Mucosa of gallbladder (tissue), 1 donor: ENCODE results near the gene HK2. TPM values are rescaled to one million over a fixed set of nuclear protein-coding genes. Genes with fewer than 3 reads are reported as not detected.
"Not testable (repeated sequence)": the region's sequence is repeated elsewhere in the genome, so short reads cannot be mapped to it uniquely, and the experiment has no call there.

Experiments
- DNase-seq: peaks from one replicate; pipeline ENCODE4 v3.0.0-alpha.2; 2020; ENCODE audit warnings: low spot score
- total RNA-seq: library from RNA; stranded (reverse); gene quantifications from one replicate; pipeline ENCODE4 v1.2.1, GENCODE V29; 2021
- donor health status: DM: no; HTN: no; CAD: no.

The HK2 gene
- total RNA-seq: 23.7 TPM

DNA sequence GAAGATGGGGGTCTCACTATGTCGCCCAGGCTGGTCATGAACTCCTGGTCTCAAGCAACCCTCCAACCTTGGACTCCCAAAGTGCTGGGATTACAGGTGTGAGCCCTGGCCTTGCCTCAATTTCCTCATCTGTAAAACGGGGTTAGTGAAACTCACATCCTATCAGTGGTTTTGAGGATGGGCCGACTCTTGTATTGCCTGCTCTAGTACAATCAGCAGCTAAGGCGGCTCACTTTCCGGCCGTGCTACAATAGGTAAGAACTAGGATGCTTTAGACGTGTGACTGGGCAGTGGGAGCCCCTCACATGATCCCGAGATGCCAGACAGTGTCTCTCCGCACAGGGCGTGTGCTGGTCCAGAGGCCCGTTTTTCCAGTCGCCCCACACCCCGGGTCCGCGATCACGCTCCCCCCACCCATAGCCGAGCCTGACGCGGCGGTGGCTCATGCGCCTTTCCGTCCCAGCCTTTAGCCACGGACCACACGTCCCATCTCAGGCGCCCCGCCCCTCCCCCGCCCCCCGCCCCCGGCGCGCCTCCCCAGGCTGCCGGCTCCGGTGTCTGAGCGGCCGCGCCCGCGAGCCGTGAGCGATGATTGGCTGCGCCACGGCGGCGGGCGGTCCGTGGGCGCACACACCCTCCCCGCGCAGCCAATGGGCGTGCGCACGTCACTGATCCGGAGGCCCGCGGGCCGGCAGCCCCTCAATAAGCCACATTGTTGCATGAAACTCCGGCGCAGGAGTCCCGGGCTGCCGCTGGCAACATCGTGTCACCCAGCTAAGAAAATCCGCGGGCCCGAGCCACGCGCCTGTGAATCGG is at the start of gene HK2:
Gene HK2 (plus strand): TSS at position 710 of the 816 bp plus-strand sequence. CDS start 454 bp downstream, outside the sequence.
- peak; percentile 87 for DNase-seq

DNA sequence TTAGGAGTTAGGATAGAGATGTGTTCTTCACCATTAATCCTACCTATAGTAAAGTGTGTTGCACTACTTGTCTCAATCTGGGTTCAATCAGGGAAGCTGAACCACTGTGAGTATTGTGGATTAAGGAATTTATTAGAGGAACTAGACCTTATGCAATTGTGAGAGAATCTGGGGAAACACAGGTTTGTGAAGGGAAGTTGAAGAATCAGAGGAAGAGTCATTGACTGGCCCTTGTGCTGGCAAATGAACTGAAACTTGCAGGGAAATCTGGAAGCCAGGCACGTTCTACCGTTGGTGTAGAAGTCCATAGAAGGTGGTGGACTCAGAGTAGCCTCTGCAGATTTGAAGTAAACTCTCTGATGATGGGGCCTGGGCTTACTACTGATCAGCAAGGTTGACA is 44.7 kb upstream of the HK2 start:
- no peak for DNase-seq

DNA sequence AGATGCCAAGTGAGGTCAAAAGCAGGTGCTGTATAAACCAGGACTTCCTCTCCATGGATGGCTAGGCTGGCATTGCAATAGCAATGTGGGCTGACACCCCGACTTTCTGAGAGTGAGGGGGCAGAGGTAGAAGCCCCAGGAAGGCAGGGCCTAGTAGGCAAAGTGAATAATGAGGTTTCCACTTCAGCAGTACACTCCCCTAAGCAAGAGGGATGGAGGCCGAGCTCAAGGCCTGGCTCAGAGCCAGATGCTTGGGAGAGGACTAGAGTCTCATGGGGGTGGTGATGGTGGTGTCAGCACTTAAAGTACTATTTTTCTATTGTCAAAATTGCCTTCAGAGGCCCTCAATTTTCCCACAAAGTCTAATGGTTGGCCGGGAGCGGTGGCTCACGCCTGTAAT is 41.6 kb upstream of the HK2 start:
- no peak for DNase-seq

DNA sequence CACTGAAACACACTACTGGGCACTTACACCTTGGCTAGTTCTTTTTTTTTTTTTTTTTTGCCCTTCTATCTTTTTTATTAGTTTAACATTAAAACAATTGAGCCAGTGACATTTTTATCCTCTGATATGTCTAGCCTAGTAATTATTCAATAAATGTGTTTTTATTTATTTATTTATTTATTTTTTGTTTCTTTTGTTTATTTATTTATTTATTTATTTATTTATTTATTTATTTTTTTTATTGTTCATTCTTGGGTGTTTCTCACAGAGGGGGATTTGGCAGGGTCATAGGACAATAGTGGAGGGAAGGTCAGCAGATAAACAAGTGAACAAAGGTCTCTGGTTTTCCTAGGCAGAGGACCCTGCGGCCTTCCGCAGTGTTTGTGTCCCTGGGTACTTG is 39.0 kb upstream of the HK2 start:
- not testable (repeated sequence) for DNase-seq

DNA sequence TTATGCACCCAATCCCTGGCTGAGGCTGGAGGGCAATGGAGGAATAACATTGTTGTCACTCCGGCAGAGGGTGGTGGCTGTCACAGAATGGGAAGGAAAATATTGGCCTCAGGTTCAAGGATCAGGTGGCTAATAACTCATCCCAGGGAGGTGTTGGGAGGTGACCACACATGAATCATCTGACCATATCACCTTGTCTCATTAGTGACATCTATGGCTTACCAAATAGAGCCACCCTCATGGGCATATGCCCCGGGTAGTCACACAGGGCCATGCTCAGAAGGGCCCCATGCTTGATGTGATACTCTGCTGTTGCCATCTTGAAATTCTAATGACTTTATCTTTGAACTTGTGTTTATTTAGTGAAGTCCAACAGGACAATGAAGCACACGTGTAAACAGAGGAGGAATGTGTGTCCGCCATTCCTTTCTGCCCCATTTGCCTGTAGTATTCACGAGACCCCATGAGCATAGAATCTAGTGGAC is 27.5 kb upstream of the HK2 start:
- no peak for DNase-seq

DNA sequence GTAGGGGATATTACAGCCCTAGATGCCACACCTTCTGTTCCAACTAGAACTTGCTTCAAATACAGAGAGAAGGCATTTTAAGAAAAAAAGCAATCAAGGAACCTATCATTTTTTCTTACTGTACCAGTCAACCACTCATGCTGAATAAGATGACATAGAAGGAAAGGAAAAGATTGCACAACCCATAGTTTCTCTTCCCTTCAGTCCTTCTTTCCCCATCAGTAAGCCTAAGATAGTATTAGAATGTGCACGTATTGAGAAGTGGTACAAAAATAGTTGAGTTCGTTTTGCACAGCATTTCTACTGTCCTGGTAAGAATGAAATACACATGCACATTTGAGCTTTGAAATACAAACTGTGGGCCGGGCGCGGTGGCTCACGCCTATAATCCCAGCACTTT is 27.0 kb upstream of the HK2 start:
- no peak for DNase-seq

DNA sequence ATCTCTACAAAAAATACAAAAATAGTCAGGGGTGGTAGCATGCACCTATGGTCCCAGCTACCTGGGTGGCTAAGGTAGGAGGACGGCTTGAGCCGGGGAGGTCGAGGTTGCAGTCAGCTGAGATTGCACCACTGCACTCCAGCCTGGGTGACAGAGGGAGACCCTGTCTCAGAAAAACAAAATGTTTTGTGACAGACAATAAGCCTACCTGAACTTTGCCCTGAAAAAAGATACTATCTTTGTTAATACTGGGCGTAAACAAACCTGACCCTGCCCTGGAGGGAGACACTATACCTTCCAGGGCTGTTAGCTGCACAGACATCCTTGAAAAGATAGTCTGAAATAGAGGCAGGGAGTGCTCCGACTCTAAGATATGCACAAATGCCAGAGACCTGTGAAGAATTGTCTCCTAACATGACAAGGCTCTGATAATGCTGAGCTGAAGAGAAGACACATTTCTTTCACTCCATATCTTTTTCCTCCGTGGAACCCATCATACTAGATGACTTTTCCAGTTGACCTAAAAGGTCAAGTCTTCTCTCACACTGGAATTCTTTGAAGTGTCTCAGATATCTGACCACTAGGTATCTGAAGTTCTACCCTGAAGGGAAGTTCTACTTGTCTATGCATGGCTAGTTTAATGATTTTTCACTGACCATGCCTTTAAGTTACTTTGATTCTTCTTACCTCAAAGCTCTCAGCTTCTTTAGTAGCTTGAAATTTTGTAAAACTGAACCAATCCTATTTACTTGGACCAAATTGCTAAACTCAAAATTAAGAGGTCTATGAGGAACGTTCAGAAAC is 20.9 kb upstream of the HK2 start:
- no peak for DNase-seq

DNA sequence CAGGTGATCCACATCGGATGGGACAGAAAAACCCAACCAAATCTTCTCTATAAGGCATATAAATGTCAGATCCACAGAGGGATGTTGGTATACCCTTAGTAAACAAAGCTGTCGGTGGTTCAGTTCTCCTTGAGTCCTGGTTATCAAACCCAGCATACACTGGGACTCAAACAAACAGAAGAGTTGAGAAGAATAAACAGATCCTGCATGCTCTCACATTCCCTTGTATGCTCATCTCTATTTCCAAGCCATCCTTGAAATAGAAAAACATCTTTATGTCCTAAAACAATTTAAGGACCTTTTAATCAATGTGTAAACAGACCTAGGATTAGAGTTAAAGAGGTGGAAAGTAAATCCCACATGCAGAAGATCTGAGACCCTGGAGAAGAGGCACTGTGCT is 19.8 kb upstream of the HK2 start:
- DNase-seq: no peak

DNA sequence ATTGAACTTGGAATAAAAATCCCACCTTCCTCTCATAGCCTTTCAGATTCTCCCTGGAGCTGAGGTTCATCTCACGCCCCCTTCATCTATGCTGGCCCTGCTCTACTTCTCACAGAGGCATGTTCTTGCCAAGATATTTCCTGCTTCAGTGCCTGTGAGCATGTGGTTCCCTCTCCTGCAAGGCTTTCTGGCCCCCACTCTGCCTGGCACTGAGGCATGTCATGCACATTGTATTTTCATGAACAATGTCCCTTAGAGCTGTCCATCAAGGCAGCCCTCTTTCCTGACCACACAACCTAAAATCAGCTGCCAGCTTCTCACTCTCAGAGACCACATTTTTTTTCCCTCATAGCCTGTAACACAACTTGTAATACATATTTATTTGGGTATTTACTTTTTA is 18.0 kb upstream of the HK2 start:
- no peak for DNase-seq

DNA sequence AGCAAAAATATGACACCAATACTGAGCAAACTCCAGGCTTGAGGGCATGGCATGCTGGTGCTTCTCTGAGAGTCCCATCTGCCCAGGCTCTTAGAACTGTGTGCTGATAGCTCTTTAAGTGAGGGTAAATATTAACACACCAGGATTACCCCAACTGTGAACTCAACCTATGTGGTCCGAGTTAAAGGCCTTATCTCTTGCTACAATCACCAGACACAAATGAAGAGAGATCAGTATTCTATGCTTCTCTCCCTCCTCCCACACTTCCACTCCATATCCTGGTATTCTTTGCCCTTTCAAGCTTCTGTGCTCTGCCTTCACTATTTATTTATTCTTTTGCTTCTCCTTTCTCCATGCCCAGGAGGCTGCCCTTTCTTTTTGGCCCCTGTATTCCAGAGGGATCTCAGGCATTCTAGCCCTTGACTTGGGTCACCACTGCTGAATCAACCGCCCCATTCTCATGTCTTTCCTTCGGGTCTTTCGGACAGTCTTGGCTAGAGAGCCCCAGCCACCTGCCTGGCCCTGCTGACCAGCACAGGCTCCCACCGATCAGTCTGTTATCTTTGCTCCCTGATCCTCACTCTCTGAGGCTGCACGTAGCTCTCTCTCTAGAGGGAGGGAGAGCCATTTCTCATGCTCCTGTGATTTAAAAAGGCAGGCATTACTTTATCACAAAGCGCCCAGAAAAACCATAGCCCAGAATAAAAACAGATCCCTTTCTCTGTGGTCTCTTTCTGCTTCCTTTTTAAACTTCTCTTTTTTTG is 17.2 kb upstream of the HK2 start:
- DNase-seq: no peak

DNA sequence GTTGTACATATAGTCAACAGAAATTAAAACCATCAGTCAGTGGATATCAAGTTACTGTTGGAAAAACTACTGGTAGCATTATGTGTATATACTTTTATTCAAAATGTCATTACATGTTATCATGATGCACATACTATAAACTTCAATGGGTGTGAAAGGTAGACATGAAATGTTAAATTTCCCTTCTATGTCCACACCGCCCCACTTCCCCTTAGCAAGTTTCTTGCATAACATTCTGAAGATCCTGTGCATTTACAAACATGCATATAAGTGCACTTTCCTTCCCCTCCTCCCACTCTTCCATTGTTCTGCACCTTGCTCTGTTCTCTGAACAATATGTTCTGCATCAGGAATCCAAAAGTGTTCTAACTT is 16.6 kb upstream of the HK2 start:
- DNase-seq: no peak

DNA sequence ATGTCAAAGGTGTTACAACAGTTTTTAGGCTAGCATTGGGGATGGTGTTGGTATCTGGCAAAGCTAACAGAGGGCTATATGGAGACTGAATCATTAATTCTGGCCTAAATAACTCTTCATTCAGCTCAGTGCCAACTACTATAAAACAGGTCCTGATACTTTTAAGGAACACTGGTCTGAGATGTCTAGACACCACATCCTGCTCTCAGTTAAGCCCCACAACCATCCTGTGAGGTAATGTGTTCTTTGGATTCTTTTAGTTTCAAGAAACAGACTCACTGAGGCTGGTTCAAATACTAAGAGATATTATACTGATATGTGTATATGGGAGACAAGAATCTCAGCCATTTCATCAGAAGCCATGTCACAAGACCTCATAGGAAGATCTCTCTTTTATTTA is 14.2 kb upstream of the HK2 start:
- DNase-seq: no peak

DNA sequence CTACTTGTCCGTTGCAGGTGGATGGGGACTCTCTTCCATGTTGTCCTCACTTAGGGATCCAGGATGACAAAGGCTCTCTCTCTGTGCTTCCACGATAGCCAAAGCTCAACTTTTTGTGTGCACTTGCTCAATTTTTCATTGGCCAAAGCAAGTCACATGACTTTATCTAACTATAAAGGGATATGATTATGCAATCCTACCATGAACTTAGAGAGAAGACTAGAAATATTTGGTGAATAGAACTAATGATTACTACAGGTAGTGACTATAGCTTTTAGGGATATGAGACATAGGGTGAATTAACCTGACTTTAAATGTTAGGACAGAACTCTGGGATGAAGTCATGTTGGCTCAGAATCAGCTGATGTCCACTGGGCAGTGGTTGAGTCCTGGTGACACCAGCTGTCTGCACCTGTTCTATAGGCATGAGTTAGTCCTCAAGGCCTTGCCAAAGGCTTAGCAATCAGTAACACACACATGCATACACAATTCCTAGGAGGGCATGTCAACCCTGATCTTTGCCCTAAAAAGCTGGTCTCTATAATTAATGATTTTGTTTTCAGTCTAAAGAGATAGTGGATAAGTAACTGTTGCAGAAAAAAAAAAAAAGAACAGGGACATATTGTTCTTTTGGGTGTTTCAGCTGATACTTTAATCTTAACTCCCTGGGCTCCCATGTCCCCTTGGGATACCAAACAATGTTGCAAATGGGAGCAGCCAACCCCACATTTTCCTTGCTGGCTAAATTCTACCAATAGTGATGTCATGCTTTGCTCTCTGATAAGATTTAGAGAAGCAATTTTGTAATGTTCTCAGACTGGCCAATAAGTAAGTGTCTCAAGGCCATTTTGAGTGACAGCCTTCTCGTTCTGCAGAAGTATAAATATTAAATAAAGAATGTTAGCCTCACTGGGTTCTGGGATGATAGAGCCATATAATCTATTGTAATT is 12.5 kb upstream of the HK2 start:
- no peak for DNase-seq

DNA sequence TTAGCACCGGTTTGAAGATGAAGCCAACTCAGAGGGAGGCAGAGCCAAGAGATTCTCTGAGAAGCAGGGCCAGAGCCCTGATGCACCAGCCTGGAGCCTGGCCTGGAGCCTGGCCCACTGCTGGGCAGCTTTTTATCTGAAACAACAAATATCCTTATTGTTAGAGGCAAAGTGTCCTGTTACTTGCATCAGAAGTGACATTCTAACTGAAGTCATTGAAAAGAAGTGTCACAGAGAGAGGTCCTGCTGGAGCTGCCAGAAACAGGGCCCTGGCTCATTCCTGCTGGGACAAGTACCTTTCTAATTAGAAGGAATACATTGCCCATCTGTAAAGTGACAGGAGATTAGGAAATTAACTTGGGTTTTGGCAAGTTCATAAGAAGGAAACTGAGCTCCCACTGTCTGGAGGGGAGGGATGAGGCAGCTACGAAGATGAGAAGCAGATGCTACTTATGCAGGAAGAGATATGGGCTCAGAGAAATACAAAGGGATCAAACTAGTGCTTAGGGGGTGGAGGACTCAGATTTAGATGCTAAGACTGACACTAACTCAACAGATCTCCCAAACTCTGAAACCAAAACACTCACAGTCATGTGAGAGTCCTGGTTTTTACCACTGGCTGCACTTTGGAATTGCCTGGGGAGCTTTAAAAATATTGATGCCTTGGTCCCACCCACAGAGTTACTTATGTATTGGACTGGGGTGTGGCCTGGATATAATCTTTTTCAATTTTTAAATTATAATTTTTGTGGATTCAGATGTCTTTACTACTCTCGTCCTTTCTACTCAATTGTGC is 11.0 kb upstream of the HK2 start:
- DNase-seq: no peak

DNA sequence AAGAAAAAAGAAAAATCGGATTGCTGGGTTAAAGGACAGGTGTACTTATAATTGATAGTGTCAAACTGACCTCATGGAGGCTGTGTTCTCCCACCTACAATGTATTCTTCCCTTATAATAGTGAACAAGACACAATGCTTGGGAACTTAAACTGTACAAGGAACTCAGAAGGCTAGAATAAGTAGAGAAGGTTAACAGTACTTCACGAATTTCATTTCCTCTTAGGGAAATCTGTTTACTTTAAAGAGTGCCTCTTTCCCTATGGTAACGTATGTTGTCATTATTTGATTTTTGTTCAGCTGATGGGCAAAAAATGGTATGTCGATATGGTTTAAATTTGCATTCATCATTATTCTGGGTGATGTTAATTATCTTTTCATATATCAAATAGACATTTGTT is 9.2 kb upstream of the HK2 start:
- DNase-seq: no peak

DNA sequence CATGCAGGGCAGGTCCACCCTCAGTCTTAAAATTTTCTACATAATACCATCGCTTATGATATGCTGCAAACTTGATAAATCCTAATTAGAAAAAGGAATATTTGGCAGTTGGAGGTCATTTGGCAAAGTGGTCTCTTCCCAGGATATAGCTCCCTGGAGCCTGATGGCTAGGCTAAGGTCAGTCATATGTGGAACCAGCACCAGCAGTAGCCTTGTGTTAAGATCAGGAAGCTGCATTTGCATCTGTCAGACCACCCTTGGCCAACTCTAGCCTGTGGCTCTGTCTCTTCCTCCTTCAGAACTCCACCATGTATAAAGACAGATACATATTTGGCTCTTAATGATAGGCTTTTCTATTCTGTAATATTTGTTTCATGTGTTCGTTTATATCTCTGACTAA is 5.4 kb upstream of the HK2 start:
- no peak for DNase-seq

DNA sequence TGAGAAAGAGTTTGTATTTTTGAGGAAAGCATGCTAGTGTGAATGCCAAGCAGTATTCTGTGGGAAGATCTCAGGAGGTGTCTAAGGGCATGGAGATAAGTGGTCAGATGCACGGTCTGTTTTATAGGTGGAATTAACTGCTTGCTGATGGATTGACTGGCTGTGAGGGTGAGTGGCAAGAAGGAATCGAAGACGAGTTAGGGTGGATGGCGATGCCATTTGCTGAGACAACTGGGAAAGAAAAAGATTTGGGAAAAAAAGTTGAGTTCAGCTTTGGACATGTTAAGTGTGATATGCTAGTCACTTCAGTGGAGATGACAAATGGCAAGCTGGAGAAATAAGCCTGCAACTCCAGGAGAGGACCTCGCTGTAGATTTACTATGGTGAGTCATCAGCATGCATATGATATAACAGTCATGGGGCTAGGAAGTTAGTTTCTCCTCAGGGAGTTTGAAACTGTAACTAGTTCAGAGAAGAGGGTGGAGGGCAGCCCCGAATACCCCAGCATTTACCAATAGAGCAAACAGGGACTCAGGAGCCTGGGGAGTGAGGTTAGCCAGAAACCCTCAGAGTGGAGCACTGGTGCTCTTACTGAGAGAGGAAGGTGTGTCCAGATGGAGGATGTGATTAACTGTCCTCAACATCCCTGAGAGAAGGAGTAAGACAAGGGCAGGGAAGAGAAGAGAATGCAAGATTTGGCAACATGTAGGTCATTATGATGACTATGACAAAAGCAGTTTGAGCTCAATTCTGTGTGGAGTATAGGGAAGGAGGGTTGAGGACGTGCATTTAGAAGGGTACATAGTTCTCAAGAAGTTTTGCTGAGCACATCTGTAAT is 2.0 kb upstream of the HK2 start:
- DNase-seq: no peak

DNA sequence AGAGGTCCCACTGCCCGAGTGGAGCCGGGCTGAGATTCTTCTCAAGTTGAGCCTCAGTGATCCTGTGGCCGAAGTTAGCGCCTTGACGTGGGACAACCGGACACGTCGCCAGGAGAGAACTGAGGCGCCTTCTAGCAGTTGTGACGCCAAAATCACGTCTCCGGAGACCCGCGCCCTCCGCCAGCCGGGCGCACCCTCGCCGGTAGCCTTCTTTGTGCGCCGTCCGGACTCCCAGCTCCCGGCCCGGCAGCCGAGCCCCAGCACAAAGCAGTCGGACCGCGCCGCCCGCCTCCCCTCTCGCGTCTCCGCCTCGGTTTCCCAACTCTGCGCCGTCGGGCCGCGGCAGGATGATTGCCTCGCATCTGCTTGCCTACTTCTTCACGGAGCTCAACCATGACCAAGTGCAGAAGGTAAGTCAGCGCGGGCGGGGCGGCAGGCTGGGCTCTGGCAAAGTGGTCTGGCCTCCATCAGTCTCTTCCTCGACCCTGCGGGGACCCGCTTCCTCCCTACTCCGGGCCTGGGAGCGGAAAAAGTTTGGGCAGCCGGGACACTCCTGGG is 386 bp downstream of the HK2 start:
- not testable (repeated sequence) for DNase-seq
